GM21447 (cell line): ENCODE measurements around the gene GRHL3.
A peak's percentile ranks its signal among the peaks of the same experiment; 100 is the strongest.

Experiments used
- ATAC-seq: cut with Tn5 transposase; IDR thresholded peaks from one replicate; pipeline ENCODE4 v1.9.1; 2021; ENCODE audit not compliant: unreplicated experiment

The GRHL3 gene

GRCh38 chr1:24391882-24392603 lies 72.9 kb downstream of the GRHL3 start:
- peak; percentile 74 for ATAC-seq

GRCh38 chr1:24392604-24392946 lies 73.4 kb downstream of the GRHL3 start:
- no peak for ATAC-seq

- ATAC-seq = no peak
Measured at GRCh38 chr1:24392982-24393650, 74.0 kb downstream of the GRHL3 start.

GRCh38 chr1:24393892-24394291 lies 74.7 kb downstream of the GRHL3 start:
- no peak for ATAC-seq

- no peak for ATAC-seq
Measured at GRCh38 chr1:24400065-24400464, 80.9 kb downstream of the GRHL3 start.

GRCh38 chr1:24403806-24404205 lies 84.6 kb downstream of the GRHL3 start:
- ATAC-seq = no peak
